Measurements from ENCODE around the gene LRRC28. TPM values are rescaled to one million over a fixed set of nuclear protein-coding genes. Genes with fewer than 3 reads are reported as not detected.
A peak's percentile ranks its signal among the peaks of the same experiment; 100 is the strongest.

The LRRC28 gene
- total RNA-seq, 6 donors from 2014 or later: 15.6 to 70.2 (median 20.1) TPM

GRCh38 chr15:99438691-99439523 lies 187.6 kb downstream of the LRRC28 start:
- peak overlapping the region in 3 of 4 donors; percentile 36 to 74 (median 67) for H3K27ac ChIP-seq
- H3K27me3 ChIP-seq: no peaks in the 10 kb centered on the region
- H3K36me3 ChIP-seq: no peaks in the 10 kb centered on the region
- ATAC-seq (ENCODE audit: low FRiP score in 2 of 2): no peak
- peaks cover 50 to 74% (median 56%) of the 10 kb centered on the region in 4 donors for H3K4me1 ChIP-seq
- no peak overlapping the region for H3K4me3 ChIP-seq
- DNase-seq: peak in 1 of 2 donors; percentile 42
- no peaks in the 10 kb centered on the region for H3K9me3 ChIP-seq
- 75 to 76% methylated on average over 24 of the region's 24 CpGs for WGBS, 2 donors
- TF ChIP-seq POLR2A (IDR thresholded peaks at IDR 0.05) (no peak), POLR2AphosphoS5 (IDR thresholded peaks at IDR 0.05) (no peak), CTCF (IDR thresholded peaks at IDR 0.05) (no peak), EP300 (IDR thresholded peaks at IDR 0.05) (no peak)

DNA sequence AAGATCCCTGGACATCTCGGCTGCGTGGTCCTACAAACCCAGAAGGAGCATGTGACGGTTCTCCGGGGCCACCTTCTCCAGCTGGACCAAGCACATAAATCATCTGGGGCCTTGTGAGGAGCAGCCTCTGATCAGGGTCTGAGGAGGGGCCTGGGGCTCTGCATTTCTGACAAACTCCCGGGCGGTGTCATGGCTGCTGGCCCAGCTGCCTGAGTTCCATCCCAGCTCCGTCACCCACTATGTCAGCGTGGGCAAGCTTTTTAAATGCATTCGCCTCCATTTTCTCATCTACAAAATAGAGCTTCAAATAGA lies 188.2 kb downstream of the LRRC28 start:
- Histone ChIP-seq H3K4me1 (peaks cover 51 to 69% (median 55%) of the 10 kb centered on the region in 4 donors), H3K9me3 (no peaks in the 10 kb centered on the region), H3K36me3 (no peaks in the 10 kb centered on the region), H3K27me3 (no peaks in the 10 kb centered on the region), H3K4me3 (no peak overlapping the region), H3K27ac (peak overlapping the region in 1 of 4 donors; percentile 36)
- DNase-seq: peak in 1 of 2 donors; percentile 19
- no peak for ATAC-seq (ENCODE audit: low FRiP score in 2 of 2)
- 97% methylated on average over 9 of the region's 9 CpGs for WGBS, 2 donors
- no peak for TF ChIP-seq POLR2A (IDR thresholded peaks at IDR 0.05)
- TF ChIP-seq CTCF (IDR thresholded peaks at IDR 0.05): no peak
- no peak for TF ChIP-seq EP300 (IDR thresholded peaks at IDR 0.05)
- no peak for TF ChIP-seq POLR2AphosphoS5 (IDR thresholded peaks at IDR 0.05)

GRCh38 chr15:99440029-99440428 lies 188.7 kb downstream of the LRRC28 start:
- Histone ChIP-seq H3K27me3 (no peaks in the 10 kb centered on the region), H3K36me3 (no peaks in the 10 kb centered on the region), H3K4me1 (peaks cover 45 to 63% (median 50%) of the 10 kb centered on the region in 4 donors), H3K9me3 (no peaks in the 10 kb centered on the region), H3K27ac (no peak overlapping the region), H3K4me3 (no peak overlapping the region)
- no peak for DNase-seq
- 97 to 100% methylated on average over 2 to 9 of the region's 9 CpGs for WGBS, 2 donors
- no peak for ATAC-seq (ENCODE audit: low FRiP score in 2 of 2)
- TF ChIP-seq POLR2AphosphoS5 (IDR thresholded peaks at IDR 0.05) (no peak), EP300 (IDR thresholded peaks at IDR 0.05) (no peak), POLR2A (IDR thresholded peaks at IDR 0.05) (no peak), CTCF (IDR thresholded peaks at IDR 0.05) (no peak)

Other genes starting within 250 kb of the LRRC28 start
- not detected for gene PGPEP1L, start 243.7 kb upstream of the LRRC28 start, total RNA-seq
- gene SYNM, start 146.4 kb upstream of the LRRC28 start, total RNA-seq: 10 to 100 TPM in 5 of 6 donors, 1 to 10 TPM in 1; 8.2 to 50.1 (median 19.1) TPM
- gene TTC23, start 1.9 kb upstream of the LRRC28 start, total RNA-seq: 10 to 100 TPM in 5 of 6 donors, 1 to 10 TPM in 1; 6.2 to 28.0 (median 15.3) TPM

Measured in upper lobe of left lung (tissue), 6 donors.